Measurements from ENCODE around the gene PTPRN2. TPM values are rescaled to one million over a fixed set of nuclear protein-coding genes. Genes with fewer than 3 reads are reported as not detected.

PTPRN2 gene
- total RNA-seq, 1 experiment from 2014 or later: 1.1 TPM

- Histone ChIP-seq H3K36me3 (ENCODE audit: control insufficient read depth, insufficient read depth, low read length) (no peaks in the 10 kb centered on the region), H3K4me1 (ENCODE audit: control insufficient read depth, insufficient read depth, low read length) (no peaks in the 10 kb centered on the region), H3K9me3 (ENCODE audit: control insufficient read depth, insufficient read depth, low read depth, low read length) (no peaks in the 10 kb centered on the region), H3K4me3 (ENCODE audit: low read depth in 2 of 2, low read length in 2 of 2) (no peak overlapping the region), H3K27ac (ENCODE audit: low read length) (no peak overlapping the region), H3K27me3 (ENCODE audit: control insufficient read depth, insufficient read depth, low read length) (peaks cover 9% of the 10 kb centered on the region)
- BruUV-seq (replicated peaks): no TSS peak
- TF ChIP-seq, protein P1, sequence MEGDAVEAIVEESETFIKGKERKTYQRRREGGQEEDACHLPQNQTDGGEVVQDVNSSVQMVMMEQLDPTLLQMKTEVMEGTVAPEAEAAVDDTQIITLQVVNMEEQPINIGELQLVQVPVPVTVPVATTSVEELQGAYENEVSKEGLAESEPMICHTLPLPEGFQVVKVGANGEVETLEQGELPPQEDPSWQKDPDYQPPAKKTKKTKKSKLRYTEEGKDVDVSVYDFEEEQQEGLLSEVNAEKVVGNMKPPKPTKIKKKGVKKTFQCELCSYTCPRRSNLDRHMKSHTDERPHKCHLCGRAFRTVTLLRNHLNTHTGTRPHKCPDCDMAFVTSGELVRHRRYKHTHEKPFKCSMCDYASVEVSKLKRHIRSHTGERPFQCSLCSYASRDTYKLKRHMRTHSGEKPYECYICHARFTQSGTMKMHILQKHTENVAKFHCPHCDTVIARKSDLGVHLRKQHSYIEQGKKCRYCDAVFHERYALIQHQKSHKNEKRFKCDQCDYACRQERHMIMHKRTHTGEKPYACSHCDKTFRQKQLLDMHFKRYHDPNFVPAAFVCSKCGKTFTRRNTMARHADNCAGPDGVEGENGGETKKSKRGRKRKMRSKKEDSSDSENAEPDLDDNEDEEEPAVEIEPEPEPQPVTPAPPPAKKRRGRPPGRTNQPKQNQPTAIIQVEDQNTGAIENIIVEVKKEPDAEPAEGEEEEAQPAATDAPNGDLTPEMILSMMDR (IDR thresholded peaks at IDR 0.05): no peak
- TF ChIP-seq TCF7L2 (IDR thresholded peaks at IDR 0.05; ENCODE audit: low read depth, low read length): no peak
- no peak for TF ChIP-seq POLR2AphosphoS5 (IDR thresholded peaks at IDR 0.05; ENCODE audit: low read depth, low read length)
- no peak for TF ChIP-seq SIN3A (IDR thresholded peaks at IDR 0.05; ENCODE audit: borderline replicate concordance, insufficient read depth, low read depth, low read length)
- TF ChIP-seq REST (IDR thresholded peaks at IDR 0.05; ENCODE audit: insufficient read depth in 1 of 2, low read depth in 2 of 2, low read length in 1 of 2): no peak
- CTCF ChIA-PET: interaction anchor here (0.5 kb wide), 1 partner anchor 30 kb away, joined by 3 read pairs; no protein-coding TSS in a partner anchor
- in situ Hi-C loops (cut with HindIII; ENCODE audit: low pct_unique_long_range_greater_than_20kb, low sequenced_read_pairs): no loop called here
- ATAC-seq: no peak
- DNase-seq (ENCODE audit: low read depth, low spot score): no peak
- intact Hi-C loops (cut with micrococcal nuclease; ENCODE audit: unreplicated experiment): no loop called here
- POLR2A ChIA-PET: no interaction called here
These were observed 1079.6 kb downstream of the PTPRN2 start for GRCh38 chr7:157507987-157508386.

- ATAC-seq (no peak), DNase-seq (ENCODE audit: low read depth, low spot score) (no peak)
- no peaks in the 10 kb centered on the region for H3K36me3 ChIP-seq (ENCODE audit: control insufficient read depth, insufficient read depth, low read length)
- intact Hi-C loops (cut with micrococcal nuclease; ENCODE audit: unreplicated experiment): no loop called here
- TF ChIP-seq SIN3A (IDR thresholded peaks at IDR 0.05; ENCODE audit: borderline replicate concordance, insufficient read depth, low read depth, low read length): no peak
- no TSS peak for BruUV-seq (replicated peaks)
- no peak overlapping the region for H3K27ac ChIP-seq (ENCODE audit: low read length)
- no peaks in the 10 kb centered on the region for H3K4me1 ChIP-seq (ENCODE audit: control insufficient read depth, insufficient read depth, low read length)
- CTCF ChIA-PET: interaction anchor here (0.6 kb wide), 1 partner anchor 183 kb away, joined by 3 read pairs; no protein-coding TSS in a partner anchor
- POLR2A ChIA-PET: no interaction called here
- H3K27me3 ChIP-seq (ENCODE audit: control insufficient read depth, insufficient read depth, low read length): peaks cover 9% of the 10 kb centered on the region
- H3K9me3 ChIP-seq (ENCODE audit: control insufficient read depth, insufficient read depth, low read depth, low read length): no peaks in the 10 kb centered on the region
- no peak overlapping the region for H3K4me3 ChIP-seq (ENCODE audit: low read depth in 2 of 2, low read length in 2 of 2)
- in situ Hi-C loops (cut with HindIII; ENCODE audit: low pct_unique_long_range_greater_than_20kb, low sequenced_read_pairs): no loop called here
These were observed 1081.4 kb downstream of the PTPRN2 start for GRCh38 chr7:157506268-157506667.

DNA sequence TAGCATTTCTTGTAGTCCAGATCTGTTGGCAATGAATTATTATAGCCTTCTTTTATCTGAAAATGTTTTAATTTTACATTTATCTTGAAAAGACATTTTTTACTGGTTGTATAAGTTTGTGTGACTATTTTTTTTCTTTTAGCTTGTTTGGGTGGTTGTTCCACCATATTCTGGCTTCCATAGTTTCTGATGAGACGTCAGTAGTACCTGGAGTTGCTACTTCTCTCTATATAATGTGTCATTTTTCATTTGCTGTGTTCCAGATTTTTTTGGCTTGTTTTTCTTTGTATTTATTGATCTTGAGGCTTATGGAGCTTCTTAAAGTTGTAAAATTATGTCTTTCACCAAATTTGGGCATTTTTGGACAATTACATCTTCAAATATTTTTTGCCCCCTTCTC is 1082.0 kb downstream of the PTPRN2 start:
- no peak overlapping the region for H3K4me3 ChIP-seq (ENCODE audit: low read depth in 2 of 2, low read length in 2 of 2)
- POLR2A ChIA-PET: no interaction called here

More for the DNA sequence above, 1082.0 kb downstream of the PTPRN2 start:
- no peak for TF ChIP-seq REST (IDR thresholded peaks at IDR 0.05; ENCODE audit: insufficient read depth in 1 of 2, low read depth in 2 of 2, low read length in 1 of 2)
- TF ChIP-seq, protein P1 (IDR thresholded peaks at IDR 0.05): no peak
- no peak for TF ChIP-seq SIN3A (IDR thresholded peaks at IDR 0.05; ENCODE audit: borderline replicate concordance, insufficient read depth, low read depth, low read length)
- no peak for TF ChIP-seq POLR2AphosphoS5 (IDR thresholded peaks at IDR 0.05; ENCODE audit: low read depth, low read length)
- no peak for TF ChIP-seq TCF7L2 (IDR thresholded peaks at IDR 0.05; ENCODE audit: low read depth, low read length)
- DNase-seq (ENCODE audit: low read depth, low spot score): no peak
- ATAC-seq: no peak
- no peaks in the 10 kb centered on the region for H3K36me3 ChIP-seq (ENCODE audit: control insufficient read depth, insufficient read depth, low read length)
- intact Hi-C loops (cut with micrococcal nuclease; ENCODE audit: unreplicated experiment): no loop called here
- peaks cover 9% of the 10 kb centered on the region for H3K27me3 ChIP-seq (ENCODE audit: control insufficient read depth, insufficient read depth, low read length)
- no peaks in the 10 kb centered on the region for H3K4me1 ChIP-seq (ENCODE audit: control insufficient read depth, insufficient read depth, low read length)
- CTCF ChIA-PET: interaction anchor here (0.6 kb wide), 1 partner anchor 184 kb away, joined by 3 read pairs; no protein-coding TSS in a partner anchor
- in situ Hi-C loops (cut with HindIII; ENCODE audit: low pct_unique_long_range_greater_than_20kb, low sequenced_read_pairs): no loop called here
- H3K9me3 ChIP-seq (ENCODE audit: control insufficient read depth, insufficient read depth, low read depth, low read length): no peaks in the 10 kb centered on the region
- H3K27ac ChIP-seq (ENCODE audit: low read length): no peak overlapping the region
- no TSS peak for BruUV-seq (replicated peaks)
